Cardiac muscle cell (in vitro differentiated cells and primary cell): Measurements from ENCODE around the gene STAC2. TPM values are rescaled to one million over a fixed set of nuclear protein-coding genes. Genes with fewer than 3 reads are reported as not detected.

ENCODE experiments used
- DNase-seq, 2 donors: peaks; one replicate each; pipeline versions ENCODE4 v3.0.0 to v3.0.0-alpha.2; 2010 to 2017; ENCODE audit warnings: low read depth in 1 of 2, low spot score in 1 of 2
- H3K27ac ChIP-seq: fragments of 200-600 bp; sonication (generic); 2 replicates; pipeline ENCODE4 v1.5.1; 2016
- H3K27me3 ChIP-seq: fragments of 200-600 bp; sonication (generic); 2 replicates; pipeline ENCODE4 v1.6.0; 2016; ENCODE audit warnings: control low read depth
- H3K36me3 ChIP-seq: fragments of 200-600 bp; sonication (generic); 2 replicates; pipeline ENCODE4 v1.5.1; 2016; ENCODE audit warnings: control low read depth
- H3K4me1 ChIP-seq: fragments of 200-600 bp; sonication (generic); 2 replicates; pipeline ENCODE4 v1.8.1; 2017; ENCODE audit warnings: low read depth, mild to moderate bottlenecking, mixed run types
- H3K4me3 ChIP-seq: fragments of 200-600 bp; sonication (generic); 2 replicates; pipeline ENCODE4 v1.5.1; 2016; ENCODE audit warnings: mild to moderate bottlenecking
- H3K9me3 ChIP-seq: fragments of 200-600 bp; sonication (generic); 2 replicates; pipeline ENCODE4 v1.5.1; 2017; ENCODE audit warnings: low read depth, mild to moderate bottlenecking, control low read depth
- polyA plus RNA-seq: library from polyadenylated mRNA; unstranded; fragments of >200 nt; fragmentation: Nextera tagmentation; extraction: Ambion mirVana; gene quantifications from 2 replicates; pipeline ENCODE4 v1.2.1, GENCODE V29; 2016
- total RNA-seq: library from RNA; depleted of rRNA; stranded (reverse); fragments of >200 nt; gene quantifications from 2 replicates; pipeline ENCODE4 v1.2.3, GENCODE V29; 2016
- TF ChIP-seq, protein P1 (sequence below): IDR thresholded peaks from 2 replicates; pipeline ENCODE4 v1.5.1; 2012; ENCODE audit warnings: low read depth, mild to moderate bottlenecking, low read length

Gene STAC2
- total and polyA plus RNA-seq, 2 experiments from 2014 or later = 0.17 to 0.21 TPM

DNA sequence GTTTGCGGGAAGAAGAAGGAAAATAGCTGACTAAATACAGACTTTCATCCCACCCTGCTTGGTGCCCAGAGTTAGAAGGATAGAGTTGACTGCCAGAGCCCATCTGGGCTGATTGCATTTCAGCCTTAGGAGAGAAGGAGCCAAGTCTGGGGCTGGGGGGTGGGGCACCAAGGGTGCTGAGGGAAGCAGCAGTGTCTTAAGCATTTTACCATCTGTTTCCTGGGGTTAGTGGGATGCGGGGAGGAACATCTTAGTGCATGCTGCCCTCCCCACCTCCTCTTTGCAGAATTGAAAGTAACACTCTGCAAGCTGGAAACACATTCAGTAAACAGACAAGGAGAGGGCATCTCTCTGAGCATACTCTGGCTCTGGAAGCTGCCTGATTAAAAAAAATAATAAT is 58.3 kb downstream of the STAC2 start:
- Histone ChIP-seq H3K27ac (no peak overlapping the region), H3K36me3 (no peaks in the 10 kb centered on the region), H3K27me3 (peaks cover 32% of the 10 kb centered on the region), H3K9me3 (no peaks in the 10 kb centered on the region), H3K4me1 (no peaks in the 10 kb centered on the region), H3K4me3 (no peak overlapping the region)
- DNase-seq = no peak
- TF ChIP-seq, protein P1, sequence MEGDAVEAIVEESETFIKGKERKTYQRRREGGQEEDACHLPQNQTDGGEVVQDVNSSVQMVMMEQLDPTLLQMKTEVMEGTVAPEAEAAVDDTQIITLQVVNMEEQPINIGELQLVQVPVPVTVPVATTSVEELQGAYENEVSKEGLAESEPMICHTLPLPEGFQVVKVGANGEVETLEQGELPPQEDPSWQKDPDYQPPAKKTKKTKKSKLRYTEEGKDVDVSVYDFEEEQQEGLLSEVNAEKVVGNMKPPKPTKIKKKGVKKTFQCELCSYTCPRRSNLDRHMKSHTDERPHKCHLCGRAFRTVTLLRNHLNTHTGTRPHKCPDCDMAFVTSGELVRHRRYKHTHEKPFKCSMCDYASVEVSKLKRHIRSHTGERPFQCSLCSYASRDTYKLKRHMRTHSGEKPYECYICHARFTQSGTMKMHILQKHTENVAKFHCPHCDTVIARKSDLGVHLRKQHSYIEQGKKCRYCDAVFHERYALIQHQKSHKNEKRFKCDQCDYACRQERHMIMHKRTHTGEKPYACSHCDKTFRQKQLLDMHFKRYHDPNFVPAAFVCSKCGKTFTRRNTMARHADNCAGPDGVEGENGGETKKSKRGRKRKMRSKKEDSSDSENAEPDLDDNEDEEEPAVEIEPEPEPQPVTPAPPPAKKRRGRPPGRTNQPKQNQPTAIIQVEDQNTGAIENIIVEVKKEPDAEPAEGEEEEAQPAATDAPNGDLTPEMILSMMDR = no peak

DNA sequence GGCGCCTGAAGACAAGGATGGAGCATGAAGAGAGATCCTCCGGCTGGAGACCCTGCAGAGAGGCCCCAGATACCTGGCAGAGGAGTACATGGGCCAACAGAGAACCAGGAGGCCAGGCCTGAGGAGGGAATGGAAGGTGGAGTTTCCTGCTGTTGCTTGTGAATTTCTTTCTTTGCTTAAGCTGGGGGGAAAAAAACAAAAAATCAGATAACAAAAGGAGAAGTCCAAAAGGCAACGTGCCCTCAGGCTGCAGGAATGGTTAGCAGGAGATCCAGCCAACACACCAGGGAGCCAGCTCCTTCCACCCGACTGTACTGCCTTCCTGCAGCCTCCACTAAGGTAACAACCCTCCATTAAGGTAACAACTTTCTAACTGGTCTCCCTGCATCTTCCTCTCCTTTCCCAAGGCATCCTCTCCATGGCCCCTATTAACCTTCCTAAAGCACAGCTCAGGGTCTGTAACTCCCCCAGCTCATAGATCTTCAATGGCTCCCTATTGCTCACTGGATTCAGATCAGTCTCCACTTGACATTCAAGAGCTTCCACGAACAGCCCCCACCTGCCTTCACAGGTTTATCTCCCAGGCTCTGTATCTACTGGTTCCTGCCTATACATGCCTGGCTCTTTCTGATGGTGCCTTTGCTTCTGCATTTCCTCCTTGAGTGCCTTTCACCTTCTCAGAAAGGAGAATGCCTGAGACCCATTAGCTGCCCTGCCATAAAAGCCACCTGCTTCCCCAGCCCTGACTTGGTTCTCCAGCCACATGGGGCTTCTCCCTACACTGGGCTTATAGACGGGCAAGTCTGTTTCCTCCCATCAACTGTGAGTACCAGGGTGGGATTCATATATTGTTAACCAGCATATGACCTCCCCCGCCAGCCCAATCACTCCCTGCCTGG is 59.1 kb downstream of the STAC2 start:
- no peak for DNase-seq
- H3K27me3 ChIP-seq = peaks cover 32% of the 10 kb centered on the region
- no peaks in the 10 kb centered on the region for H3K4me1 ChIP-seq
- H3K27ac ChIP-seq = no peak overlapping the region
- no peaks in the 10 kb centered on the region for H3K36me3 ChIP-seq
- no peaks in the 10 kb centered on the region for H3K9me3 ChIP-seq
- no peak overlapping the region for H3K4me3 ChIP-seq
- TF ChIP-seq, protein P1 = no peak

DNA sequence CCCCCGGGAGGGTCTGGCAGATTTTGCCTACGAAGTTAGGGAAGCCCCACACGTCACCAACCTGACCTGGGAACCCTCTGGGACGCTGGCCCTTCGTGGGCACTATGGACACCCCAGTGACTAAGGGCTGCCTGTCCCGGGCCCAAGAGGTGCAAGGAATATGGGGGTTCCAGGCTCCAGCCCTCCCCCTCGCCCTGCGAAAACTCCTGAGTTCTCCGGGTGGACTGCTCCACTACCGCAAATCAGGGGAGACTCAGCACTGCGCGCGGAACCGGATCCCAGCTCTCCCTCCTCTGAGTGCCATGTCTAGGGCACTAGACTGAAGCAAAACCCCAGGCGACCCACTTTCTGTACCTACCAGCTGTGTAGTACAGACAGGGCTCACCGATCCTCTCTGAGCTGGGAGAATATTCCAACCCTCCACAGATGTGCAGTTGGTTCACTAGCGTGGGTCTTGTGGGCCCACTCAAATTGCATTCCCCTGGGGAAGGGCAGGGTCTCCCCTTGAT is 59.9 kb downstream of the STAC2 start, which contains the start of gene ARL5C:
Gene ARL5C (minus strand): TSS at position 321 of the 509 bp plus-strand sequence. CDS start 401 bp downstream, outside the sequence.
- no peak within 1 kb of the TSS for H3K27ac ChIP-seq
- TF ChIP-seq, protein P1 = no peak
- H3K4me3 ChIP-seq = peak within 1 kb of the TSS; percentile 46
- H3K9me3 ChIP-seq = no peaks in the 10 kb centered on the region
- H3K36me3 ChIP-seq = no peaks in the 10 kb centered on the region
- no peaks in the 10 kb centered on the region for H3K4me1 ChIP-seq
- DNase-seq = no peak
- H3K27me3 ChIP-seq = peaks cover 32% of the 10 kb centered on the region

DNA sequence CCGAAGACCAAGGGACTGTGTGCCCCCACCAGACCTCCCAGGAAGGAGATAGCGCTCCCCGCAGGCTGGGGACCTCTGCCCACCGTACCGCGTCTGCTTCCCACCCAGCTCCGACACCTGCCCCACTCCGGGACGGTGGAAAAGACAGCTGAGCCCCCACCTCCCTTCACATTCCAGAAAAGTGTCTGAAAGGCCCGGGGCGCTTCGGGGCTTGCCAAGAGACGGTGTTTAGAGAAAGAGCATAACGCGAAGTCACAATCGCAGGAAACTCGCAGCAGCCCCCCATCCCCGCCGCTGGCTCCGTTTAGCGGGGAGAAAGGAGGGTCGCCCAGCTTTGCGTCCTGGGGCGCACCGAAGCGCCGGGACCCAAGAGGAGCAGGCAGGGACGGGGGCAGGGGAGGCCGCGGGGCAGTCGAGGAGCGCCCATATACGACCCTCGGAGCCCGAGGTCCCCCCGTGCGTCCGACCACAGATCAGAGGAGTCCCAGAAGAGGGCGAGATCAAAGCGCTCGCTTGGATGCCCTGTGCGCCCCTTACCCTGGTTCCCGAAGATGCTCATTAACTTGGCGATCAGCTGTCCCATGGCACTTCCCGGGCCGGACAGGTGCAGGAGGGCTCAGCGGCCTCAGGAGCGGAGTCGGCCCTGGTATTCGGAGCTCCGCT is 60.4 kb downstream of the STAC2 start:
- Histone ChIP-seq H3K36me3 (no peaks in the 10 kb centered on the region), H3K4me3 (peak overlapping the region; percentile 46), H3K9me3 (no peaks in the 10 kb centered on the region), H3K27me3 (peaks cover 32% of the 10 kb centered on the region), H3K27ac (no peak overlapping the region), H3K4me1 (no peaks in the 10 kb centered on the region)
- peak in 1 of 2 donors; percentile 35 for DNase-seq
- TF ChIP-seq, protein P1 = no peak

DNA sequence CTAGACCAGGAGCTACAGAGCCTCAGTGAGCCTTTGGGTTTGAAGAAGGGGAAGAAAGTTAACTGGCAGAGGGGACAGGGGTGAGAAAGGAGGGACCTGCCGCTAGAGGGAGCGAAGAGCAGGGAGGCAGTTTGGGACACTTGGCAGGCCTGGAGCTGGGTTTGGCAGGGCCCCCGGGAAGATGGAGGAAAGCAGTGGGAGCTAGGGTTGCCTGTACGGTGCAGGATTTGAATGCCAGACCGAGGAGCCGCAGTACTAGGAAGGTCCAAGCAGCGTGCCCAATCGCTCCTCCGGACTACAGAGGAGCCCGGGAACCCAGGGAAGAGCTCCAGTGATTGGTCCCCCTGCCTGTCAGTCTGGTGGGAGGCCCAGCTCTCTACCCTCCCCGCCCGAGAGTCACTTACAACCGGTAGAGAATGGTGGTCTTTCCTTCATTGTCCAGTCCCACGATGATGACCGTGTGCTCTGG is 61.0 kb downstream of the STAC2 start:
- Histone ChIP-seq H3K27ac (no peak overlapping the region), H3K27me3 (peaks cover 32% of the 10 kb centered on the region), H3K4me1 (no peaks in the 10 kb centered on the region), H3K4me3 (peak overlapping the region; percentile 46), H3K36me3 (no peaks in the 10 kb centered on the region), H3K9me3 (no peaks in the 10 kb centered on the region)
- TF ChIP-seq, protein P1 = peak; percentile 92
- DNase-seq = peak; percentile 91 to 97
